Body of pancreas (tissue), 4 donors: ENCODE data around the gene C4B. TPM values are rescaled to one million over a fixed set of nuclear protein-coding genes. Genes with fewer than 3 reads are reported as not detected.
A peak's percentile ranks its signal among the peaks of the same experiment; 100 is the strongest.

ENCODE experiments used
- ATAC-seq: fragments of 150-250 bp; one replicate; pipeline ENCODE4 v1.9.1; 2016
- DNase-seq, 4 donors: peaks; one replicate each; pipeline ENCODE4 v3.0.0-alpha.2; 2019
- H3K27ac ChIP-seq, 4 donors: fragments of 200-600 bp; sonication (generic); 1 replicate in 3 of 4; 2 replicates in 1 of 4; pipeline versions ENCODE4 v1.5.1 to v1.6.1; 2016 to 2019; ENCODE audit warnings: mild to moderate bottlenecking in 1 of 4, mixed read lengths in 1 of 4, moderate library complexity in 1 of 4
- H3K27me3 ChIP-seq, 2 donors: fragments of 200-600 bp; sonication (generic); one replicate each; pipeline ENCODE4 v1.6.0; 2016; ENCODE audit warnings: mild to moderate bottlenecking in 1 of 2
- H3K36me3 ChIP-seq, 2 donors: fragments of 200-600 bp; sonication (generic); replicated peaks in 1 of 2; 2 replicates each; pipeline ENCODE4 v1.5.1; 2016; ENCODE audit warnings: low read depth in 2 of 2; ENCODE audit not compliant: insufficient read depth in 1 of 2
- H3K4me1 ChIP-seq: fragments of 200-600 bp; sonication (generic); one replicate; pipeline ENCODE4 v1.6.0; 2016
- H3K4me3 ChIP-seq, 2 donors: fragments of 200-600 bp; sonication (generic); 1 replicate in 1 of 2; 2 replicates in 1 of 2; pipeline ENCODE4 v1.5.1; 2016 to 2019
- H3K9me3 ChIP-seq, 3 donors: fragments of 200-600 bp; sonication (generic); 1 replicate in 2 of 3; 2 replicates in 1 of 3; pipeline ENCODE4 v1.5.1; 2016
- POLR2A ChIP-seq, 3 donors: fragments of 450-650 bp; IDR thresholded peaks; one replicate each; pipeline ENCODE4 v1.6.1; 2016; ENCODE audit warnings: antibody characterized with exemption in 3 of 3, mild to moderate bottlenecking in 2 of 3
- WGBS, 2 donors: methylation state at CpG; one replicate each; pipeline ENCODE4 v1.1.5; 2017; 5-methylcytosine and 5-hydroxymethylcytosine counted together
- intact Hi-C: fragments of 100-400 bp; cut with DNase I; formaldehyde crosslinking; loops from one replicate; pipeline ENCODE4 v1.15.1; 2023
- total RNA-seq, 2 donors: library from RNA; depleted of rRNA; stranded (reverse); fragments of >200 nt; gene quantifications; one replicate each; pipeline ENCODE4 v1.1.0, GENCODE V29; 2016
- TF ChIP-seq, protein P1 (sequence below), 7 experiments: fragments of 450-650 bp in 4 of 7; fragments of 200-600 bp in 3 of 7; sonication (generic) in 3 of 7; IDR thresholded peaks; one replicate each; pipeline ENCODE4 v1.5.1; 2016 to 2019; ENCODE audit warnings: antibody characterized with exemption in 7 of 7

The C4B gene
- total RNA-seq, 2 donors from 2014 or later = 57.7 to 77.3 TPM

DNA sequence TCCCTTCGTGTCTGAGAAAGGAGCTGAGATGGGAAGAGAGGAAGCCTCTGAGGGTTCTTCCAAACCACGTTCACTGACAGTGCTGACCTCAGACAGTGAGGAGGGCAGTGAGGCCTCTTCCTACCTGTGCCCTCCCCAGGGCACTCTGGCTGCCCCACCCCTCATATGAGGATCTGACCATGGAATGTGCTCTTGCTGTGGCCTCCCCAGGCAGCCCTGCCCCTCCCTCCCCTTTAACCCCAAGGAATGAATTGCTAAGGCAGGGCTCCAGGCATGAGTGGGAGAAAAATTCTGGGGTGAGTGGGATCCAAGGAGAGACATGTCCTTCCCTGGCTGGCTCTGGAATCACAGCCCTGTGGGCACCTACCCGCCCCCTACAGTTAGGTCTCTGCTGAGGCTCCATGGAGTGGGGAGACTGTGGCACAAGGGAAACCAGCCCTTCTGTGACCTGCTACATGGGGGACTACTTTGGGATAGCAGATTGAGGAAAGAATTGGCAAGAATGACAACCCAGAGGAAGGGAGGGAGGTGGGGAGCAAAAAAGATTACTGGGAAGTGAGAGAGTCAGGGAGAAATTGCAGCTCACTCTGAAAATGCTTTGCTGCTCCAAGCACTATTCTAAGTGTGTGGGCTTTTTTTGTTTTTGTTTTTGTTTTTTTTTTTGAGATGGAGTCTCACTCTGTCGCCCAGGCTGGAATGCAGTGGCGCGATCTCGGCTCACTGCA is 65.1 kb downstream of the C4B start:
- no peaks in the 10 kb centered on the region for H3K36me3 ChIP-seq
- no peak overlapping the region for H3K27ac ChIP-seq
- TF ChIP-seq, protein P1, sequence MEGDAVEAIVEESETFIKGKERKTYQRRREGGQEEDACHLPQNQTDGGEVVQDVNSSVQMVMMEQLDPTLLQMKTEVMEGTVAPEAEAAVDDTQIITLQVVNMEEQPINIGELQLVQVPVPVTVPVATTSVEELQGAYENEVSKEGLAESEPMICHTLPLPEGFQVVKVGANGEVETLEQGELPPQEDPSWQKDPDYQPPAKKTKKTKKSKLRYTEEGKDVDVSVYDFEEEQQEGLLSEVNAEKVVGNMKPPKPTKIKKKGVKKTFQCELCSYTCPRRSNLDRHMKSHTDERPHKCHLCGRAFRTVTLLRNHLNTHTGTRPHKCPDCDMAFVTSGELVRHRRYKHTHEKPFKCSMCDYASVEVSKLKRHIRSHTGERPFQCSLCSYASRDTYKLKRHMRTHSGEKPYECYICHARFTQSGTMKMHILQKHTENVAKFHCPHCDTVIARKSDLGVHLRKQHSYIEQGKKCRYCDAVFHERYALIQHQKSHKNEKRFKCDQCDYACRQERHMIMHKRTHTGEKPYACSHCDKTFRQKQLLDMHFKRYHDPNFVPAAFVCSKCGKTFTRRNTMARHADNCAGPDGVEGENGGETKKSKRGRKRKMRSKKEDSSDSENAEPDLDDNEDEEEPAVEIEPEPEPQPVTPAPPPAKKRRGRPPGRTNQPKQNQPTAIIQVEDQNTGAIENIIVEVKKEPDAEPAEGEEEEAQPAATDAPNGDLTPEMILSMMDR (IDR thresholded peaks at IDR 0.05) = no peak
- no peak for TF ChIP-seq POLR2A (IDR thresholded peaks at IDR 0.05)

DNA sequence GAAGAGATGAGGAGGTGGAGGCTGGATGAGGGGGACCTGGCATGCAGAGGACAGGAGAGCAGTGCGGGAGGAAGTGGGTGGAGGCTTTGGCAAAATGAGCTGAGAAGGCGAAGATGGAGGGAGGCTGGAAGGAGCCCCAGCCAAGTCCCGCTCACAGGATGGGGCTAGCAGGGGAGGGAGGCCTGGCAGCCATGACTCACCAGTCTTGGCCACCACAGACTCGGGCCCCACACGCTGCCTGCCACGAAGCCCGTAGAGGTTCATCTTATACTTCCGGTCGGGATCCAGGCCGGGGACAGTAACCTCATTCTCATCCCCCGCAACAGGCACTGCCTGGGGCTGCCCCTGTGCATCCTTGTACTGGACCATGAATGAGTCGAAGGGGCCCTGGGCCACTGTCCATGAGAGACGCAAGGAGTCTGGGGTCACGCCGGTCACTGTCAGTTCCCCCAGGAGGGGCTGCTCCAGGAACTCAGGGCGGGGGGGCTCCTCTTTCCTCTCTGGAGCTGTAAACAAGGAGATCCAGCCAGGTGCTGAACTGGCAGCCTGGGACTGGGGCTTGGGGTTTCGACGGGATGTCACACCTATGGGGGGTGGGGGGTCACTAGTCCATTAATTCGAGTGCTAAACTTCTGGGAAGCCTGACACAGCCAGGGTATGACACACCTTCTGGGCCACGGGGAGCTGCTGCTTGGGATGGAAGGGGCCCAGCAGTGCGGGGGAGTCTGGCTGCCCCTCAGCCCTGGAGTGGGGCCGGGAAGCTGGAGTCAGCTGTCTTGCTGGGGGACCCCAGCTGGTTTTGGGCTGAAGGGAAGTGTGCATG is 66.8 kb downstream of the C4B start:
- ATAC-seq (peak; percentile 45), DNase-seq (peak in 3 of 4 donors; percentile 30 to 48 (median 33))
- Histone ChIP-seq H3K4me3 (no peak overlapping the region), H3K27ac (no peak overlapping the region), H3K27me3 (no peaks in the 10 kb centered on the region), H3K9me3 (no peaks in the 10 kb centered on the region), H3K36me3 (no peaks in the 10 kb centered on the region), H3K4me1 (peaks cover 3% of the 10 kb centered on the region)
- intact Hi-C loops = no loop called here
- no peak for TF ChIP-seq POLR2A (IDR thresholded peaks at IDR 0.05)
- TF ChIP-seq, protein P1 (IDR thresholded peaks at IDR 0.05) = no peak
- WGBS, 2 donors = 59 to 63% methylated on average over 14 to 22 of the region's 22 CpGs

More for the DNA sequence above, 65.1 kb downstream of the C4B start:
- ATAC-seq (no peak), DNase-seq (no peak)
- WGBS, 2 donors = 66 to 82% methylated on average over 7 of the region's 7 CpGs
- no peaks in the 10 kb centered on the region for H3K4me1 ChIP-seq
- H3K4me3 ChIP-seq = no peak overlapping the region
- intact Hi-C loops = no loop called here
- no peaks in the 10 kb centered on the region for H3K27me3 ChIP-seq
- no peaks in the 10 kb centered on the region for H3K9me3 ChIP-seq

DNA sequence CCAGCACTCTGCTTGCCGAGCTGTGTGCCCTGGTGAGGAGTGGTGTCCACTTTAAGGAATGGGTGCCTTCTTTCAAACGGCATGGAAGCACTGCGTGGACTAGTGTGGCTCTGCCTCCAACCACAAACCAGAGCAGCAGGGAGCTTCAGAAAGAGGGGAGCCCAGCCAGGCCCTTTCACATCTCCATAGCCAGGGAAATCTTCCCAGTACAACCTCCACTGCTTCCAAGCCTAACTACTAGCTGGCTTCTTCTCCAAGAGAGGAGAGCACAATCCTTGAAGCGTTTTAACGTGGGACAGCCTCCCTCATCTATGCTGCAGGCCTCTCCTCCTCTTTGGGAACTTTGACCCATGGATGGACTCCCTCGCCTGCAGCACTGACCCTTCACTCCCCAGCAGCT is 67.9 kb downstream of the C4B start:
- 44 to 51% methylated on average over 6 of the region's 6 CpGs for WGBS, 2 donors
- intact Hi-C loops = no loop called here
- Histone ChIP-seq H3K27me3 (no peaks in the 10 kb centered on the region), H3K4me1 (peaks cover 12% of the 10 kb centered on the region), H3K27ac (no peak overlapping the region), H3K9me3 (no peaks in the 10 kb centered on the region), H3K36me3 (no peaks in the 10 kb centered on the region), H3K4me3 (no peak overlapping the region)
- no peak for DNase-seq
- no peak for ATAC-seq
- TF ChIP-seq, protein P1 (IDR thresholded peaks at IDR 0.05) = no peak
- TF ChIP-seq POLR2A (IDR thresholded peaks at IDR 0.05) = no peak

DNA sequence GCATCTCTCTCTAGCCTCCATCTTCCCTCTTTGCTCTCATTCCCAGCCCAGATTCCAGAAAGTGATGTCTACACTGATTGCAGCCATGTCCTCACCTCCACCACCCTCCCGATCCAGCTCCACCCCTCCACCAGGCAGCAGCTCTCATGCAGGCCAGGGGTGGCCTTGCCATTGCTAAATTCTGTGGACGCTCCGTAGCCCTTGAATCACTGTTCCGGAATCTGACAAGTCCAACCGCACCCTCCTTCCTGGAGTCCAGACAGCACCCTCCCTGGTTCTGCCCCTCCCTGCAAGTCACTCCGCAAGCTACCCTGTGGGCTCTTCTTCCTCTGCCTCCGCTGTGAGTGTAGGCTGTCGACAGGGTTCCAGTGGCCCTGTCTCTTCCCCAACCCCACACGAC is 68.3 kb downstream of the C4B start:
- no peak for ATAC-seq
- Histone ChIP-seq H3K9me3 (no peaks in the 10 kb centered on the region), H3K4me1 (peaks cover 12% of the 10 kb centered on the region), H3K4me3 (no peak overlapping the region), H3K27ac (no peak overlapping the region), H3K36me3 (no peaks in the 10 kb centered on the region), H3K27me3 (no peaks in the 10 kb centered on the region)
- TF ChIP-seq, protein P1 (IDR thresholded peaks at IDR 0.05) = no peak
- TF ChIP-seq POLR2A (IDR thresholded peaks at IDR 0.05) = no peak
- peak in 3 of 4 donors; percentile 21 to 37 (median 31) for DNase-seq
- WGBS, 2 donors = 65 to 74% methylated on average over 9 of the region's 9 CpGs
- intact Hi-C loops = no loop called here
